Embryonic facial prominence (tissue), 1 donor: ENCODE data around the gene SRGAP1.
"Not testable (repeated sequence)": the region's sequence is repeated elsewhere in the genome, so short reads cannot be mapped to it uniquely, and the experiment has no call there.

Source experiments
- DNase-seq: peaks from one replicate; pipeline ENCODE4 v3.0.0-alpha.2; 2016; ENCODE audit errors: extremely low spot score

The SRGAP1 gene

DNA sequence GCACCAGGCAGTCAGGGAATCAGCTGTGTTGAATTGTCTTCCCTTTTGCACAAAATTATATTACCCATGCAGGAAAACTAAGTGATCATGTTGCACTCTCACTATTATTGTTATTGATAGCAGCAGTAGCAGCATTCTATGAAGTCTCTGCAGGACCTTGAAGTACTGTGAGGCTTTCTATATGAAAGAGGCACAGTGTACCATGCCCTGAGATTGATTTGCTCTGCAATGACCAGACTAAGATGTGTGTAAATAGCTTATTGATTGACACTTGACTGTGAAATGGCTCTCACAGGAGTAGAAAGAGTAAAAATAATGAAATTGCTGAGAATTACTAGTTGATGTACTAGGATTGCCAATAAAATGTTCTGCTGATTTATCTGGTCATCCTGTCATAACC lies 277.7 kb downstream of the SRGAP1 start:
- DNase-seq: no peak

- DNase-seq: no peak
Measured at GRCh38 chr12:64122995-64123394, 278.5 kb downstream of the SRGAP1 start.

DNA sequence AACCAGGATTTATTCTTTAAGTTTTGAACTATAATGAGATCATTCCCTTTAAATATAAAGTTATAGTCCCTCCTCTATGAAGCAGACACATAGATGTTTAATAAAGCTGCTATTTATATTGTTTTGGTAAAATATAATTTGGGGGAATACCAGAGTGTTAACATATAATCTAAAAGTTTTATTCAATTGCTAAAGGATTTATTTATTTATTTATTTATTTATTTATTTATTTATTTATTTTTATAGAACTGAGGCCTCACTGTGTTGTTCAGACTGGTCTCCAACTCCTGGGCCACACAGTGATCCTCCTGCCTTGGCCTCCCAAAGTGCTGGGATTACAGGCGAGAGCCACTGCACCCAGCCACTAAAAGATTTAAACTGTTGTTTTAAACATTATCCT lies 278.9 kb downstream of the SRGAP1 start:
- no peak for DNase-seq

GRCh38 chr12:64124511-64125197 lies 280.2 kb downstream of the SRGAP1 start:
- DNase-seq: no peak

GRCh38 chr12:64125913-64126312 lies 281.4 kb downstream of the SRGAP1 start:
- no peak for DNase-seq

GRCh38 chr12:64127811-64128210 lies 283.3 kb downstream of the SRGAP1 start:
- DNase-seq: no peak

DNA sequence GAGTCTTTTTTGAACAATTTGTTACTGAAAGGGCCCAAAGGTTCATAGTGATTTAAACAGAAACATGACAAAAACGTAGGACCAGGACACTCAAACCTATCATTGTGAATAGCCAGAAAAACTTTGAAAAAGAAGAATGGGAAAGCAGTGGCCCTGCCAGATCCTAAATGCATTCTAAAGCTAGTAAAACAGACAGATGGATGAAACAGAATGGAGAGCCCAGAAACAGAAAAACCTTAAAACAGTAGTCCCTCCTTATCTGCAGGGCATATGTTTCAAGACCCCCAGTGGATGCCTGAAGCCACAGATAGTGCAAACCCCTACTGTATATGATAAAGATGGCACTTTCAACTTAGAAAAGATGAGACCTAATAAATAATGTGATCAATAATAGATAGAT lies 283.9 kb downstream of the SRGAP1 start:
- no peak for DNase-seq

GRCh38 chr12:64130476-64130875 lies 286.0 kb downstream of the SRGAP1 start:
- not testable (repeated sequence) for DNase-seq

DNA sequence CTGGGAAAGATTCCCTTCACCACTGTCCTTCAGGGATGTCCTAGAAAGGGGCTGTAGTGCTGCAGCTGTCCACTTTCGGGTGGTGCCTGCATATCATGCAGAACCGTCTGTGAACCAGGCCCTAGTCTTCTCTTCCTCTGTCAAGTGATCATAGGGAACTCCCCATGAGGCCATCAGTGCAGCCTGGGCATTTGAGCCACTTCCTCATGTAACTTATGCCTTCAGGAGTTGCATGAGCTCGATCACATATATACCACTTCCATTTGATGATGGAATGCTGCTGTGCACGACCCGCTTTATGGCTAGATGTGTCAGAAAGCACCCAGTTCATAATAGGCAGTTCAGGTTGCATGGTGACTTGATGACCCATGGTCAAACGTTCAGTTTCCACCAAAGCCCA lies 287.0 kb downstream of the SRGAP1 start:
- not testable (repeated sequence) for DNase-seq

DNA sequence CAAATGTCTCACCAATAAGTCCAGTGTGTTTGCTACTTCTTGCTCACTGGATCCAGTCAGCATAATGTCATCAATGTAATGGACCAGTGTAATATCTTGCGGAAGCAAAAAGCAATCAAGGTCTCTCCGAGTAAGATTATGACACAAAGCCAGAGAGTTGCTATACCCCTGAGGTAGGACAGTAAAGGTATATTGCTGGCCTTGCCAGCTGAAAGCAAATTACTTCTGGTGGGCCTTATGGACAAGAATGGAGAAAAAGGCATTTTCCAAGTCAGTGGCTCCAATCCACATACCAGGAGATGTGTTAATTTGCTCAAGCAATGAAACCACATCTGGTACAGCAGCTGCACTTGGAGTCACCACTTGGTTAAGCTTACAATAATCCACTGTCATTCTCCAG lies 288.2 kb downstream of the SRGAP1 start:
- not testable (repeated sequence) for DNase-seq

DNA sequence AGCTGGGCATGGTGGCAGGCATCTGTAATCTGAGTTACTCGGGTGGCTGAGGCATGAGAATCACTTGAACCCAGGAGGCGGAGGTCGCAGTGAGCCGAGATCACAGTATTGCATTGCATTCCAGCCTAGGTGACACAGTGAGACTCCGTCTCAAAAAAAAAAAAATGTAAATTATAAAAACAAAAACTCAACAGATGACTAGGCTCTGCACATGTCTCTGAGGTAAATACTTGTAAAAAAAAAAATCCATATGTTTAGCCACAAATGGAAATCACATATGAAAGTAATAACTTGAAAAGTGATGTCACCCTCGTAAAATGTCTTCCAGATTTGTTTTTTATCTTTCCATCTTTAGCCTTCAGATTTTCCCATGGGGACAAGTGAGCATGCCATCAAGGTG lies 292.6 kb downstream of the SRGAP1 start:
- no peak for DNase-seq

- DNase-seq: no peak
Measured at GRCh38 chr12:64139021-64139420, 294.5 kb downstream of the SRGAP1 start.

- DNase-seq: no peak
Measured at GRCh38 chr12:64142382-64142781, 297.9 kb downstream of the SRGAP1 start.

GRCh38 chr12:64142784-64143183 lies 298.3 kb downstream of the SRGAP1 start:
- DNase-seq: no peak

DNA sequence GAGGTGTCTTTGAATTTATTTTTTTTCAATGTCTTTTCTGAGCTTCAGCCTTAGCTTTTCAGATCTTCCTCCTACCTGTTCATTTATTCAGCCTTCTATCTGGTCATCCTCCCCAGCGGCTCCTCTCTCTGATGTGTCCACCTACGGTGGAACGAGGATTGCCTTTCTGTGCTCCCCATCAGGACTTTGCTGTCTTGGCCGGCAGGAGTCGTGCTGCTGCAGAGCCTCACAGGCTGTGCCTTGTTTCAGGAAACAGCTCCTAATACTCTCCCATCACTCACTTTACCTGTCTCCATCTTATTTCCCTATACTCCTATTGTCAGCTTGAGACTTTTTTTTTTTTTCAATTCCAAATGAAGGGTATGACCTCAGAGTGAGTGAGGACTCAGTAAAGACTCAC lies 300.7 kb downstream of the SRGAP1 start:
- DNase-seq: no peak

DNA sequence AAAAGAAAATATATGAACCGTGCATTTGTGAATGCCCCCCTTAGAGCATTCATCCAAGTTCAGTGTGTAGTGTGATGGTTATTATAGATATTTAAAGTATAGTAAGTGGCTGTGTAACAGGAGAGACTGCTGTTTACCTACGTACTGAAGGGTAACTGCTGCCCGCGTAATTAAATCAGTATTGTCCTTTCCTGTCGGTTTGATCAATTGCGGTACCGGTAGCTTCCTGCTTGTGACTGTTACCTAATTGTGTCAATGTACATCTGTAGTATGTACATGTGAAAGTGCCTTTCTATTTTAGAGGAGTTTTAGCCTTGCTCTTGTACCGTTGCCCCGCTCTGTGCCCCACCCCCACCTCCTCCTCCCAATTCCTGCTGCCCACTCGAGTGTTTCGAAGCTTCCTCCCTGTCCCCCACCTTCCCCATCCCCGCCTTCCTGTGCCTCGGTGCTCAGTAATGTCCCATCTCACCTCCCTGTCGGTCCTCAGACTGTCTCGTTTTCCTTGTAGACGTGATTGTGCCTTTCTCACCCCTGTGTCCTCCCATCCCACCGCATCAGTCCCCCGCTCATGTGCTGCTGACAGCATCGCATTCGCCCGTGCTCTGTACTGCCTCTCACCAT lies 302.6 kb downstream of the SRGAP1 start:
- no peak for DNase-seq

GRCh38 chr12:64147875-64148274 lies 303.4 kb downstream of the SRGAP1 start:
- no peak for DNase-seq

DNA sequence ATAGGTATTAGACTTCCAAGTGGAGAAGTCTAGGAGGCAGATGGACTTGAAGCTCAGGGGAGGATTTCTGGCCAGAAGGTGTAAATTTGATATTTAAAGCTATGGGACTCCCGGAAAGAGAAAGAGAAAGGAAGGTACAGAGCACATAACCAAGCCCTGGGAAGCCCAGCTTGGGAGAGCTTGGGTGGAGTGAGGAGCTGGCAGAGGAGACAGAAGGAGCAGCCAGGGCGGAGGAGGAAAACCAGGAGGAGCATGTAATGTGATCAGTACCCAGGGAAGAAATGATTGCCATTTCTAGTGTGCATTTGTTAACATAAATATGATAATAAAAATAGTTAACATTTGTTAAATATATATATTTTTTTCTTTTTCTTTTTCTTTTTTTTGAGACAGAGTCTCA lies 310.2 kb downstream of the SRGAP1 start:
- DNase-seq: no peak

DNA sequence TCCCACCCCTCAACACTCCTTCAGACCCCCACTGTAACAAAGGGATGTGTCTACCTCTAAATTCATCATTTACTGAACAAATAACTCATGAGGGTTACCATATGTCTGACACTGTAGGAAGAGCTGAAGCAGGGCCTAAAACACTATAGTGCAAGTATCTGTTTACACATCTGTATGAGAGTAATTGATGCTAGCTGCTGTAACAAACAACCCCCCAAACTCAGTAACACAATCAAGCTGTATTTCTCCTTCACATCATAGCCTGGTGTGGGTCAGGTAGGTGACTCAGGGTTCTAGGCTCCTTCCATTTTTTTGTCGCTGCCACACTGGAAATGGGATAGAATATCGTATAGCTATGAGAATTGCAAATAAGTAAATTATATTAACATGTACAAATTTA lies 312.6 kb downstream of the SRGAP1 start:
- no peak for DNase-seq

DNA sequence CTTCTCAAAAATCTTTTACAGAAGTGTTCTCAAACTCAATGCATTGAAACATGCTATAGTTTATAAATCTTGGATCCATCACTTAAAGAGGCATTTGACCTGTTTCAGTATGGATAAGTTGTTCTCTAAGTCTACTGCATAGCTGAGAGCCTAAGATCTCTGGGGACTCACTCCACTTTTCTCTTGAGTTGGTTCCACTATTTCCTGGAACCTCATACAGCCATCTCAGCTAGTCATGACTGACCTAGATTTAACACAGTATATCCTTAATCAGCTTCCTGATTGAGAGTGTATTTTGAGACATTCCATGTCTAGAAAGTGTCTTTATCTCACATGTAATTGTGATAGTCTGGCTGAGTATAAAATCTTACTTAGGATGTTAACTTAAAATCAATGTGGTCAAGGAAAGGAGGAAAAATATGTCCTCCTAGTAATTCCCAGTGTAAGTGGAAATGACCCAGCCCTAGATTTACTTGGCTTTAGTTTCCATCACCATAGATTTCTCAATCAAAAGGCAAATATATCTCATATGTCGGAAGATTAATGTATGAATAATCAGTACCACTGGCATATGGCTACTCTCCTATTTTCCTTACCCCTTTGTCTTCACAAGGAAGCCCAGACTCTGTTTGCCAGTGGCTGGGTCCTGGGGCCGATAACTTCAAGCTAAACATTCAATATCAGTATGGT lies 315.7 kb downstream of the SRGAP1 start:
- no peak for DNase-seq

- DNase-seq: no peak
Measured at GRCh38 chr12:64160711-64161060, 316.2 kb downstream of the SRGAP1 start.

- DNase-seq: not testable (repeated sequence)
Measured at GRCh38 chr12:64166606-64167005, 322.1 kb downstream of the SRGAP1 start.

DNA sequence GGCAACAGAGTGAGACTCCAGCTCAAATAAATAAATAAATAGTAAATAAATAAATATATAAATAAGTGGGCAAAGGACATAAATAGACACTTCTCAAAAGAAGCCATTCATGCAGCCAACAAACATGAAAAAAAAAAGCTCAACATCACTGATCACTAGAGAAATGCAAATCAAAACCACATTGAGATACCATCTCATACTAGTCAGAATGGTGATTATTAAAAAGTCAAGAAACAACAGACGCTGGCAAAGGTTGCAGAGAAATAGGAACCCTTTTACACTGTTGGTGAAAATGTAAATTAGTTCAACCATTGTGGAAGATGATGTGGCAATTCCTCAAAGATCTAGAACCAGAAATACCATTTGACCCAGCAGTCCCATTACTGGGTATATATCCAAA lies 322.5 kb downstream of the SRGAP1 start:
- not testable (repeated sequence) for DNase-seq
